ENCODE data around the gene ADAMTS17.

Gene ADAMTS17

GRCh38 chr15:100211855-100212850, 129.6 kb downstream of the ADAMTS17 start:
- H3K4me3 ChIP-seq (ENCODE audit: low read depth, low read length): no peak overlapping the region
- no peak for DNase-seq (ENCODE audit: low read depth)

- DNase-seq (ENCODE audit: low read depth): no peak
- no peak overlapping the region for H3K4me3 ChIP-seq (ENCODE audit: low read depth, low read length)
Observed at GRCh38 chr15:100210338-100210737, 131.4 kb downstream of the ADAMTS17 start.

- no peak for DNase-seq (ENCODE audit: low read depth)
- no peak overlapping the region for H3K4me3 ChIP-seq (ENCODE audit: low read depth, low read length)
Observed at GRCh38 chr15:100208921-100209603, 132.7 kb downstream of the ADAMTS17 start.

- no peak overlapping the region for H3K4me3 ChIP-seq (ENCODE audit: low read depth, low read length)
- DNase-seq (ENCODE audit: low read depth): no peak
Observed at GRCh38 chr15:100207053-100207452, 134.7 kb downstream of the ADAMTS17 start.

GRCh38 chr15:100206643-100207042, 135.1 kb downstream of the ADAMTS17 start:
- DNase-seq (ENCODE audit: low read depth): no peak
- no peak overlapping the region for H3K4me3 ChIP-seq (ENCODE audit: low read depth, low read length)

GRCh38 chr15:100205549-100206295, 136.1 kb downstream of the ADAMTS17 start:
- no peak for DNase-seq (ENCODE audit: low read depth)
- H3K4me3 ChIP-seq (ENCODE audit: low read depth, low read length): no peak overlapping the region

- DNase-seq (ENCODE audit: low read depth): no peak
- no peak overlapping the region for H3K4me3 ChIP-seq (ENCODE audit: low read depth, low read length)
Observed at GRCh38 chr15:100204771-100205170, 137.0 kb downstream of the ADAMTS17 start.

GRCh38 chr15:100204211-100204610, 137.6 kb downstream of the ADAMTS17 start:
- no peak for DNase-seq (ENCODE audit: low read depth)

GRCh38 chr15:100202309-100202960, 139.3 kb downstream of the ADAMTS17 start:
- no peak for DNase-seq (ENCODE audit: low read depth)
- no peak overlapping the region for H3K4me3 ChIP-seq (ENCODE audit: low read depth, low read length)

More at GRCh38 chr15:100204211-100204610, 137.6 kb downstream of the ADAMTS17 start:
- no peak overlapping the region for H3K4me3 ChIP-seq (ENCODE audit: low read depth, low read length)

GRCh38 chr15:100201376-100202280, 140.1 kb downstream of the ADAMTS17 start:
- H3K4me3 ChIP-seq (ENCODE audit: low read depth, low read length): no peak overlapping the region
- no peak for DNase-seq (ENCODE audit: low read depth)

GRCh38 chr15:100200287-100200880, 141.4 kb downstream of the ADAMTS17 start:
- no peak for DNase-seq (ENCODE audit: low read depth)
- H3K4me3 ChIP-seq (ENCODE audit: low read depth, low read length): no peak overlapping the region

- no peak for DNase-seq (ENCODE audit: low read depth)
- no peak overlapping the region for H3K4me3 ChIP-seq (ENCODE audit: low read depth, low read length)
Observed at GRCh38 chr15:100199711-100200286, 142.0 kb downstream of the ADAMTS17 start.

- no peak for DNase-seq (ENCODE audit: low read depth)
- H3K4me3 ChIP-seq (ENCODE audit: low read depth, low read length): no peak overlapping the region
Observed at GRCh38 chr15:100198442-100198841, 143.3 kb downstream of the ADAMTS17 start.

- no peak for DNase-seq (ENCODE audit: low read depth)
- H3K4me3 ChIP-seq (ENCODE audit: low read depth, low read length): no peak overlapping the region
Observed at GRCh38 chr15:100196326-100197058, 145.3 kb downstream of the ADAMTS17 start.

- no peak overlapping the region for H3K4me3 ChIP-seq (ENCODE audit: low read depth, low read length)
- DNase-seq (ENCODE audit: low read depth): no peak
Observed at GRCh38 chr15:100194996-100195395, 146.8 kb downstream of the ADAMTS17 start.

GRCh38 chr15:100193277-100193860, 148.4 kb downstream of the ADAMTS17 start:
- DNase-seq (ENCODE audit: low read depth): no peak
- H3K4me3 ChIP-seq (ENCODE audit: low read depth, low read length): no peak overlapping the region

All from skeletal muscle cell (primary cell).